Panc1 (cell line): ENCODE data around the gene CDC42BPA. TPM values are rescaled to one million over a fixed set of nuclear protein-coding genes. Genes with fewer than 3 reads are reported as not detected.

ENCODE experiments used
- ATAC-seq: fragments of 200-7000 bp; cut with Tn5 transposase; 2 replicates; pipeline ENCODE4 v1.9.1; 2020; ENCODE audit warnings: mild to moderate bottlenecking, moderate library complexity
- BruUV-seq: library from RNA; stranded (reverse); fragments of 400-500 nt; replicated peaks from 2 replicates; lab custom pipeline; 2021; lab: Mats Ljungman, UMichigan
- CTCF ChIA-PET: fragments of 300-600 bp; sonication (Branson Sonifier 250); formaldehyde crosslinking; loops from one replicate; lab custom pipeline; 2022; ENCODE audit warnings: antibody characterized with exemption; lab: Charles Lee
- POLR2A ChIA-PET: fragments of 300-600 bp; sonication (Branson Sonifier 250); formaldehyde crosslinking; loops from one replicate; lab custom pipeline; 2022; ENCODE audit warnings: antibody characterized with exemption; lab: Charles Lee
- DNase-seq: peaks from one replicate; pipeline ENCODE4 v3.0.0-alpha.2; 2010; ENCODE audit warnings: low read depth, low spot score
- H3K27ac ChIP-seq: 2 replicates; pipeline ENCODE4 v1.5.1; 2011; ENCODE audit warnings: mild to moderate bottlenecking, low read length, inconsistent platforms
- H3K27me3 ChIP-seq: fragments of 200-500 bp; sonication (Bioruptor generic); 2 replicates; pipeline ENCODE4 v1.6.0; 2014; ENCODE audit warnings: low read length, inconsistent platforms; ENCODE audit not compliant: control insufficient read depth, insufficient read depth
- H3K36me3 ChIP-seq: fragments of 200-500 bp; sonication (Bioruptor generic); 2 replicates; pipeline ENCODE4 v1.5.1; 2014; ENCODE audit warnings: inconsistent platforms, mild to moderate bottlenecking, low read length, moderate library complexity; ENCODE audit not compliant: control insufficient read depth, insufficient read depth
- H3K4me1 ChIP-seq: 2 replicates; pipeline ENCODE4 v1.5.1; 2011; ENCODE audit warnings: inconsistent platforms, mild to moderate bottlenecking, low read length, moderate library complexity; ENCODE audit not compliant: control insufficient read depth, insufficient read depth
- H3K4me3 ChIP-seq, 2 experiments: 2 replicates each; pipeline ENCODE4 v1.5.1; 2011 to 2012; ENCODE audit warnings: low read depth in 2 of 2, low read length in 2 of 2, mild to moderate bottlenecking in 2 of 2, inconsistent platforms in 1 of 2, moderate library complexity in 1 of 2
- H3K9me3 ChIP-seq: fragments of 200-500 bp; sonication (Bioruptor generic); 2 replicates; pipeline ENCODE4 v1.5.1; 2014; ENCODE audit warnings: low read depth, mild to moderate bottlenecking, inconsistent platforms, low read length, moderate library complexity; ENCODE audit not compliant: control insufficient read depth, insufficient read depth
- CTCF ChIP-seq: fragments of 450-650 bp; IDR thresholded peaks from 2 replicates; pipeline ENCODE4 v1.5.1; 2017; ENCODE audit warnings: mild to moderate bottlenecking
- POLR2AphosphoS5 ChIP-seq: IDR thresholded peaks from 2 replicates; pipeline ENCODE4 v1.6.1; 2012; ENCODE audit warnings: mild to moderate bottlenecking, low read depth, low read length, moderate library complexity
- REST ChIP-seq, 2 experiments: IDR thresholded peaks; 2 replicates each; pipeline ENCODE4 v1.6.1; 2011 to 2012; ENCODE audit warnings: low read depth in 2 of 2, control low read depth in 1 of 2, low read length in 1 of 2, mild to moderate bottlenecking in 1 of 2, moderate library complexity in 1 of 2; ENCODE audit not compliant: insufficient read depth in 1 of 2
- SIN3A ChIP-seq: IDR thresholded peaks from 2 replicates; pipeline ENCODE4 v1.6.1; 2012; ENCODE audit warnings: low read depth, mild to moderate bottlenecking, low read length, moderate library complexity, borderline replicate concordance; ENCODE audit not compliant: insufficient read depth
- TCF7L2 ChIP-seq: IDR thresholded peaks from 2 replicates; pipeline ENCODE4 v1.6.1; 2011; ENCODE audit warnings: mild to moderate bottlenecking, low read depth, low read length, inconsistent platforms
- in situ Hi-C: cut with HindIII; loops from 2 replicates; pipeline ENCODE4 v1.10.0; 2016; ENCODE audit warnings: low sequenced_read_pairs, low pct_unique_long_range_greater_than_20kb
- intact Hi-C: fragments of 100-400 bp; cut with micrococcal nuclease; formaldehyde crosslinking; loops from one replicate; pipeline ENCODE4 v1.10.0; 2022; ENCODE audit not compliant: unreplicated experiment
- total RNA-seq: library from RNA; stranded (reverse); gene quantifications from one replicate; pipeline ENCODE4 v1.2.1, GENCODE V29; 2021; ENCODE audit not compliant: unreplicated experiment

The CDC42BPA gene
- total RNA-seq, 1 experiment from 2014 or later = 32.8 TPM

- Histone ChIP-seq H3K27me3 (no peaks in the 10 kb centered on the region), H3K27ac (no peak overlapping the region), H3K4me3 (no peak overlapping the region), H3K4me1 (no peaks in the 10 kb centered on the region), H3K9me3 (no peaks in the 10 kb centered on the region), H3K36me3 (no peaks in the 10 kb centered on the region)
- no peak for TF ChIP-seq CTCF
- no peak for TF ChIP-seq TCF7L2
- DNase-seq (no peak), ATAC-seq (no peak)
- intact Hi-C loops = no loop called here
- in situ Hi-C loops = no loop called here
- ChIA-PET CTCF (no interaction called here), POLR2A (no interaction called here)
- no TSS peak for BruUV-seq
Observed at GRCh38 chr1:227227761-227228160, 90.5 kb downstream of the CDC42BPA start.

GRCh38 chr1:227225715-227226346 is 92.5 kb downstream of the CDC42BPA start:
- Histone ChIP-seq H3K36me3 (no peaks in the 10 kb centered on the region), H3K27me3 (no peaks in the 10 kb centered on the region), H3K27ac (no peak overlapping the region), H3K4me3 (no peak overlapping the region), H3K4me1 (no peaks in the 10 kb centered on the region), H3K9me3 (no peaks in the 10 kb centered on the region)
- DNase-seq (no peak), ATAC-seq (no peak)
- TF ChIP-seq TCF7L2 = no peak
- no peak for TF ChIP-seq CTCF
- TF ChIP-seq REST (IDR thresholded peaks at IDR 0.05; ENCODE audit: insufficient read depth in 1 of 2, low read depth in 2 of 2, low read length in 1 of 2) = no peak
- TF ChIP-seq SIN3A = no peak
- TF ChIP-seq POLR2AphosphoS5 = no peak
- ChIA-PET POLR2A (no interaction called here), CTCF (no interaction called here)
- no TSS peak for BruUV-seq
- intact Hi-C loops (no loop called here), in situ Hi-C loops (no loop called here)
